ENCODE results near the gene POLR3B. TPM values are rescaled to one million over a fixed set of nuclear protein-coding genes. Genes with fewer than 3 reads are reported as not detected.

Gene POLR3B
- total and polyA plus RNA-seq, 2 experiments from 2014 or later, result 4.0 to 14.6 TPM

- Mint-ChIP-seq H3K36me3 (ENCODE audit: low read depth) (peaks cover 4% of the 10 kb centered on the region; the same call in 2 of the 3 replicates), H3K9me3 (no peaks in the 10 kb centered on the region), H3K27me3 (ENCODE audit: insufficient read depth, low read depth, poor library complexity) (no peaks in the 10 kb centered on the region), H3K27ac (no peak overlapping the region), H3K4me1 (peaks cover 7% of the 10 kb centered on the region; the same call in 2 of the 3 replicates), H3K4me3 (no peak overlapping the region)
- Histone ChIP-seq H3F3A (replicated peaks; ENCODE audit: low read depth) (no peaks in the 10 kb centered on the region), H3K9me2 (ENCODE audit: insufficient read depth) (no peaks in the 10 kb centered on the region), H3K27me3 (ENCODE audit: insufficient read depth) (no peaks in the 10 kb centered on the region), H3K79me2 (replicated peaks; ENCODE audit: insufficient read depth) (no peaks in the 10 kb centered on the region), H3K36me3 (ENCODE audit: insufficient read depth) (no peaks in the 10 kb centered on the region), H3K4me2 (no peak overlapping the region), H3K4me3 (no peak overlapping the region), H4K20me1 (replicated peaks; ENCODE audit: insufficient read depth) (no peaks in the 10 kb centered on the region), H3K27ac (ENCODE audit: low read depth) (no peak overlapping the region), H2AFZ (no peak overlapping the region), H3K4me1 (ENCODE audit: insufficient read depth) (no peaks in the 10 kb centered on the region)
- DNase-seq (ENCODE audit: low spot score) (no peak), ATAC-seq (no peak)
- TF ChIP-seq ZNF114 (CRISPR knock-in tag; IDR thresholded peaks at IDR 0.05), result no peak
- no peak for TF ChIP-seq ETS1 (IDR thresholded peaks at IDR 0.05)
- no peak for TF ChIP-seq JUNB (IDR thresholded peaks at IDR 0.05; ENCODE audit: unreplicated experiment)
- TF ChIP-seq NANOG (IDR thresholded peaks at IDR 0.05; ENCODE audit: borderline replicate concordance), result no peak
- TF ChIP-seq POLR2AphosphoS5 (IDR thresholded peaks at IDR 0.05; ENCODE audit: low read depth), result no peak
- TF ChIP-seq STAT1 (IDR thresholded peaks at IDR 0.05; ENCODE audit: unreplicated experiment), result no peak
Measured at GRCh38 chr12:106442575-106442974, 85.0 kb downstream of the POLR3B start.

DNA sequence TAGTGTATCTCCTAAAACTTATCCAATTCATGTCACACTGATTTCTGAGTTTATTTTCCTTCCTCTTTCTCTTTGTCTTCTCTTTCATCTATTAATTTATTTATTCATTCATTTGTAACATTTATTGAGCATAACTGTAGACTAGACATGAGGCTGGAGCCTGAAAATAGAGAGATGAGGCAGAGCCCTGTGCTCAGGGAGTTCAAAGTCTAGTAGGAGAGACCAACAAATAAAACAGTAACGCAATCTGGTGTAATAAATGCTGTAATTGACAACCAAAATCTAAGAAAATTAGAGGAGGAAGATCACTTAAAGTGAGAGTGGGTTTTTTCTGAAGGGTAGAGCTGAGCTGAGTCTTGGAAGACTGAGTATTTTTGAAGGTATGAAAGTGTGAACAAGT is 87.5 kb downstream of the POLR3B start:
- DNase-seq (ENCODE audit: low spot score), result no peak
- H3K36me3 ChIP-seq (ENCODE audit: insufficient read depth), result no peaks in the 10 kb centered on the region
- Mint-ChIP-seq H3K9me3 (no peaks in the 10 kb centered on the region), H3K27ac (no peak overlapping the region), H3K4me3 (no peak overlapping the region), H3K27me3 (ENCODE audit: insufficient read depth, low read depth, poor library complexity) (no peaks in the 10 kb centered on the region), H3K4me1 (peaks cover 7% of the 10 kb centered on the region; the same call in 2 of the 3 replicates), H3K36me3 (ENCODE audit: low read depth) (no peaks in the 10 kb centered on the region; the same call in 2 of the 3 replicates)
- H3K4me2 ChIP-seq, result no peak overlapping the region
- H3K4me1 ChIP-seq (ENCODE audit: insufficient read depth), result no peaks in the 10 kb centered on the region
- no peaks in the 10 kb centered on the region for H3K9me2 ChIP-seq (ENCODE audit: insufficient read depth)
- no peak overlapping the region for H3K27ac ChIP-seq (ENCODE audit: low read depth)
- no peaks in the 10 kb centered on the region for H3K27me3 ChIP-seq (ENCODE audit: insufficient read depth)
- no peaks in the 10 kb centered on the region for H3K79me2 ChIP-seq (replicated peaks; ENCODE audit: insufficient read depth)
- H4K20me1 ChIP-seq (replicated peaks; ENCODE audit: insufficient read depth), result no peaks in the 10 kb centered on the region
- ATAC-seq, result no peak
- H3K4me3 ChIP-seq, result no peak overlapping the region
- no peaks in the 10 kb centered on the region for H3F3A ChIP-seq (replicated peaks; ENCODE audit: low read depth)
- no peak overlapping the region for H2AFZ ChIP-seq
- TF ChIP-seq NANOG (IDR thresholded peaks at IDR 0.05; ENCODE audit: borderline replicate concordance) (no peak), ETS1 (IDR thresholded peaks at IDR 0.05) (no peak), CREB1 (CRISPR knock-in tag; IDR thresholded peaks at IDR 0.05; ENCODE audit: low read depth) (no peak), EZH2 (IDR thresholded peaks at IDR 0.05; ENCODE audit: low read depth, unreplicated experiment) (no peak), STAT1 (IDR thresholded peaks at IDR 0.05; ENCODE audit: unreplicated experiment) (no peak), JUNB (IDR thresholded peaks at IDR 0.05; ENCODE audit: unreplicated experiment) (no peak), POLR2AphosphoS5 (IDR thresholded peaks at IDR 0.05; ENCODE audit: low read depth) (no peak), ZNF114 (CRISPR knock-in tag; IDR thresholded peaks at IDR 0.05) (no peak), ZNF331 (CRISPR knock-in tag; IDR thresholded peaks at IDR 0.05; ENCODE audit: low read depth) (no peak)
- TF ChIP-seq, protein P1, sequence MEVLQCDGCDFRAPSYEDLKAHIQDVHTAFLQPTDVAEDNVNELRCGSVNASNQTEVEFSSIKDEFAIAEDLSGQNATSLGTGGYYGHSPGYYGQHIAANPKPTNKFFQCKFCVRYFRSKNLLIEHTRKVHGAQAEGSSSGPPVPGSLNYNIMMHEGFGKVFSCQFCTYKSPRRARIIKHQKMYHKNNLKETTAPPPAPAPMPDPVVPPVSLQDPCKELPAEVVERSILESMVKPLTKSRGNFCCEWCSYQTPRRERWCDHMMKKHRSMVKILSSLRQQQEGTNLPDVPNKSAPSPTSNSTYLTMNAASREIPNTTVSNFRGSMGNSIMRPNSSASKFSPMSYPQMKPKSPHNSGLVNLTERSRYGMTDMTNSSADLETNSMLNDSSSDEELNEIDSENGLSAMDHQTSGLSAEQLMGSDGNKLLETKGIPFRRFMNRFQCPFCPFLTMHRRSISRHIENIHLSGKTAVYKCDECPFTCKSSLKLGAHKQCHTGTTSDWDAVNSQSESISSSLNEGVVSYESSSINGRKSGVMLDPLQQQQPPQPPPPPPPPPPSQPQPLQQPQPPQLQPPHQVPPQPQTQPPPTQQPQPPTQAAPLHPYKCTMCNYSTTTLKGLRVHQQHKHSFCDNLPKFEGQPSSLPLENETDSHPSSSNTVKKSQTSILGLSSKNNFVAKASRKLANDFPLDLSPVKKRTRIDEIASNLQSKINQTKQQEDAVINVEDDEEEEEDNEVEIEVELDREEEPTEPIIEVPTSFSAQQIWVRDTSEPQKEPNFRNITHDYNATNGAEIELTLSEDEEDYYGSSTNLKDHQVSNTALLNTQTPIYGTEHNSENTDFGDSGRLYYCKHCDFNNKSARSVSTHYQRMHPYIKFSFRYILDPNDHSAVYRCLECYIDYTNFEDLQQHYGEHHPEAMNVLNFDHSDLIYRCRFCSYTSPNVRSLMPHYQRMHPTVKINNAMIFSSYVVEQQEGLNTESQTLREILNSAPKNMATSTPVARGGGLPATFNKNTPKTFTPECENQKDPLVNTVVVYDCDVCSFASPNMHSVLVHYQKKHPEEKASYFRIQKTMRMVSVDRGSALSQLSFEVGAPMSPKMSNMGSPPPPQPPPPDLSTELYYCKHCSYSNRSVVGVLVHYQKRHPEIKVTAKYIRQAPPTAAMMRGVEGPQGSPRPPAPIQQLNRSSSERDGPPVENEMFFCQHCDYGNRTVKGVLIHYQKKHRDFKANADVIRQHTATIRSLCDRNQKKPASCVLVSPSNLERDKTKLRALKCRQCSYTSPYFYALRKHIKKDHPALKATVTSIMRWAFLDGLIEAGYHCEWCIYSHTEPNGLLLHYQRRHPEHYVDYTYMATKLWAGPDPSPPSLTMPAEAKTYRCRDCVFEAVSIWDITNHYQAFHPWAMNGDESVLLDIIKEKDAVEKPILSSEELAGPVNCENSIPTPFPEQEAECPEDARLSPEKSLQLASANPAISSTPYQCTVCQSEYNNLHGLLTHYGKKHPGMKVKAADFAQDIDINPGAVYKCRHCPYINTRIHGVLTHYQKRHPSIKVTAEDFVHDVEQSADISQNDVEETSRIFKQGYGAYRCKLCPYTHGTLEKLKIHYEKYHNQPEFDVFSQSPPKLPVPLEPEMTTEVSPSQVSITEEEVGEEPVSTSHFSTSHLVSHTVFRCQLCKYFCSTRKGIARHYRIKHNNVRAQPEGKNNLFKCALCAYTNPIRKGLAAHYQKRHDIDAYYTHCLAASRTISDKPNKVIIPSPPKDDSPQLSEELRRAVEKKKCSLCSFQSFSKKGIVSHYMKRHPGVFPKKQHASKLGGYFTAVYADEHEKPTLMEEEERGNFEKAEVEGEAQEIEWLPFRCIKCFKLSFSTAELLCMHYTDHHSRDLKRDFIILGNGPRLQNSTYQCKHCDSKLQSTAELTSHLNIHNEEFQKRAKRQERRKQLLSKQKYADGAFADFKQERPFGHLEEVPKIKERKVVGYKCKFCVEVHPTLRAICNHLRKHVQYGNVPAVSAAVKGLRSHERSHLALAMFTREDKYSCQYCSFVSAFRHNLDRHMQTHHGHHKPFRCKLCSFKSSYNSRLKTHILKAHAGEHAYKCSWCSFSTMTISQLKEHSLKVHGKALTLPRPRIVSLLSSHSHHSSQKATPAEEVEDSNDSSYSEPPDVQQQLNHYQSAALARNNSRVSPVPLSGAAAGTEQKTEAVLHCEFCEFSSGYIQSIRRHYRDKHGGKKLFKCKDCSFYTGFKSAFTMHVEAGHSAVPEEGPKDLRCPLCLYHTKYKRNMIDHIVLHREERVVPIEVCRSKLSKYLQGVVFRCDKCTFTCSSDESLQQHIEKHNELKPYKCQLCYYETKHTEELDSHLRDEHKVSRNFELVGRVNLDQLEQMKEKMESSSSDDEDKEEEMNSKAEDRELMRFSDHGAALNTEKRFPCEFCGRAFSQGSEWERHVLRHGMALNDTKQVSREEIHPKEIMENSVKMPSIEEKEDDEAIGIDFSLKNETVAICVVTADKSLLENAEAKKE (CRISPR knock-in tag; IDR thresholded peaks at IDR 0.05), result no peak
- TF ChIP-seq, protein P2, sequence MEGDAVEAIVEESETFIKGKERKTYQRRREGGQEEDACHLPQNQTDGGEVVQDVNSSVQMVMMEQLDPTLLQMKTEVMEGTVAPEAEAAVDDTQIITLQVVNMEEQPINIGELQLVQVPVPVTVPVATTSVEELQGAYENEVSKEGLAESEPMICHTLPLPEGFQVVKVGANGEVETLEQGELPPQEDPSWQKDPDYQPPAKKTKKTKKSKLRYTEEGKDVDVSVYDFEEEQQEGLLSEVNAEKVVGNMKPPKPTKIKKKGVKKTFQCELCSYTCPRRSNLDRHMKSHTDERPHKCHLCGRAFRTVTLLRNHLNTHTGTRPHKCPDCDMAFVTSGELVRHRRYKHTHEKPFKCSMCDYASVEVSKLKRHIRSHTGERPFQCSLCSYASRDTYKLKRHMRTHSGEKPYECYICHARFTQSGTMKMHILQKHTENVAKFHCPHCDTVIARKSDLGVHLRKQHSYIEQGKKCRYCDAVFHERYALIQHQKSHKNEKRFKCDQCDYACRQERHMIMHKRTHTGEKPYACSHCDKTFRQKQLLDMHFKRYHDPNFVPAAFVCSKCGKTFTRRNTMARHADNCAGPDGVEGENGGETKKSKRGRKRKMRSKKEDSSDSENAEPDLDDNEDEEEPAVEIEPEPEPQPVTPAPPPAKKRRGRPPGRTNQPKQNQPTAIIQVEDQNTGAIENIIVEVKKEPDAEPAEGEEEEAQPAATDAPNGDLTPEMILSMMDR (conservative IDR thresholded peaks at IDR 0.05; ENCODE audit: low read depth in 2 of 2), result no peak

Measured in GM23338 (cell line).